ENCODE results near the gene SLC6A12.

Gene SLC6A12

GRCh38 chr12:174124-174523, 39.8 kb downstream of the SLC6A12 start:
- DNase-seq (ENCODE audit: insufficient read length, low spot score) (no peak), FAIRE-seq (no peak)
- TF ChIP-seq, protein P1, sequence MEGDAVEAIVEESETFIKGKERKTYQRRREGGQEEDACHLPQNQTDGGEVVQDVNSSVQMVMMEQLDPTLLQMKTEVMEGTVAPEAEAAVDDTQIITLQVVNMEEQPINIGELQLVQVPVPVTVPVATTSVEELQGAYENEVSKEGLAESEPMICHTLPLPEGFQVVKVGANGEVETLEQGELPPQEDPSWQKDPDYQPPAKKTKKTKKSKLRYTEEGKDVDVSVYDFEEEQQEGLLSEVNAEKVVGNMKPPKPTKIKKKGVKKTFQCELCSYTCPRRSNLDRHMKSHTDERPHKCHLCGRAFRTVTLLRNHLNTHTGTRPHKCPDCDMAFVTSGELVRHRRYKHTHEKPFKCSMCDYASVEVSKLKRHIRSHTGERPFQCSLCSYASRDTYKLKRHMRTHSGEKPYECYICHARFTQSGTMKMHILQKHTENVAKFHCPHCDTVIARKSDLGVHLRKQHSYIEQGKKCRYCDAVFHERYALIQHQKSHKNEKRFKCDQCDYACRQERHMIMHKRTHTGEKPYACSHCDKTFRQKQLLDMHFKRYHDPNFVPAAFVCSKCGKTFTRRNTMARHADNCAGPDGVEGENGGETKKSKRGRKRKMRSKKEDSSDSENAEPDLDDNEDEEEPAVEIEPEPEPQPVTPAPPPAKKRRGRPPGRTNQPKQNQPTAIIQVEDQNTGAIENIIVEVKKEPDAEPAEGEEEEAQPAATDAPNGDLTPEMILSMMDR (IDR thresholded peaks at IDR 0.05; ENCODE audit: insufficient read depth, missing control alignments): no peak

DNA sequence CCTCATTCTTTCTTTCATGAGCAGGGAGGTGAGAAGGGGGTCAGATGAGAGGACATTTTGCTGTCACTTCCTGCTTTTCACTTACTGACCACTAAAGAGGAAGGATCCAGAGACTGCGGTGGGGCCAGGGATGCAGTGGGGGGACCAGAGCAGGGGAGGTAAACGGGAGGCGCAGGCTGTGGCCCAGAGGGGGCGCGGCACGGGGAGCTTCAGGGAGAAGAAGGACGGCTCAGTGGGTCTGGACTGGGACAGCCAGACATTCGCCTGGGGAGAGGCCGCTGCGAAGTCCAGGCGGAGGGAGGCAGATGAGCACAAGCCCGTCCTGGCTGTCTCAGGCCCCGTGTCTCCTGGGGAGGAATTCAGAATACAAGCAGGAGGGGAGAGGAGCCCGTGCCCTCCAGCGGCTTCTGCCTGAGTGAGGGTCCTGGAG, 41.2 kb downstream of the SLC6A12 start:
- TF ChIP-seq, protein P1 (IDR thresholded peaks at IDR 0.05; ENCODE audit: insufficient read depth, missing control alignments): no peak
- DNase-seq (ENCODE audit: insufficient read length, low spot score) (no peak), FAIRE-seq (no peak)

- FAIRE-seq: no peak
- TF ChIP-seq, protein P1 (IDR thresholded peaks at IDR 0.05; ENCODE audit: insufficient read depth, missing control alignments): no peak
These were observed 41.9 kb downstream of the SLC6A12 start for GRCh38 chr12:171743-172676.

DNA sequence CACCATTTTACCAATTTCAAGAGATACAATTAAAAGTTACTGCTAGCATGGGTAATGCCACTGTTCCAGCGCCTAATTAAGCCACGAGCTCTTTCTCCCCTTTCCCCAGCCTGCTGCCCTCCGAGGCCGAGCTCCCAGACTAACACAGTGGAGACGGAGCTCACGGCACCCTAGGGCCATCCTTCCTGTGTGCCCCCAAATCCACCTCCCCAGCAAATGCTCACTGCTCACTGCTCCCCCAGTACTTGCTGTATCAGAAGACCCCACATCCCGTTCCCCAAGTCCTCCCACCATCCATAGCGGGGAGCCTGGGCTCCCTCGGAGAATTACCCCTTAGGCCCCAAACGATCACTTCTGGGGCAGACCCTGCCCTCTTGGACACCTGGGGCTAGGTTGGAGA, 42.7 kb downstream of the SLC6A12 start:
- FAIRE-seq (no peak), DNase-seq (ENCODE audit: insufficient read length, low spot score) (no peak)
- TF ChIP-seq, protein P1 (IDR thresholded peaks at IDR 0.05; ENCODE audit: insufficient read depth, missing control alignments): no peak

More at GRCh38 chr12:171743-172676, 41.9 kb downstream of the SLC6A12 start:
- no peak for DNase-seq (ENCODE audit: insufficient read length, low spot score)

DNA sequence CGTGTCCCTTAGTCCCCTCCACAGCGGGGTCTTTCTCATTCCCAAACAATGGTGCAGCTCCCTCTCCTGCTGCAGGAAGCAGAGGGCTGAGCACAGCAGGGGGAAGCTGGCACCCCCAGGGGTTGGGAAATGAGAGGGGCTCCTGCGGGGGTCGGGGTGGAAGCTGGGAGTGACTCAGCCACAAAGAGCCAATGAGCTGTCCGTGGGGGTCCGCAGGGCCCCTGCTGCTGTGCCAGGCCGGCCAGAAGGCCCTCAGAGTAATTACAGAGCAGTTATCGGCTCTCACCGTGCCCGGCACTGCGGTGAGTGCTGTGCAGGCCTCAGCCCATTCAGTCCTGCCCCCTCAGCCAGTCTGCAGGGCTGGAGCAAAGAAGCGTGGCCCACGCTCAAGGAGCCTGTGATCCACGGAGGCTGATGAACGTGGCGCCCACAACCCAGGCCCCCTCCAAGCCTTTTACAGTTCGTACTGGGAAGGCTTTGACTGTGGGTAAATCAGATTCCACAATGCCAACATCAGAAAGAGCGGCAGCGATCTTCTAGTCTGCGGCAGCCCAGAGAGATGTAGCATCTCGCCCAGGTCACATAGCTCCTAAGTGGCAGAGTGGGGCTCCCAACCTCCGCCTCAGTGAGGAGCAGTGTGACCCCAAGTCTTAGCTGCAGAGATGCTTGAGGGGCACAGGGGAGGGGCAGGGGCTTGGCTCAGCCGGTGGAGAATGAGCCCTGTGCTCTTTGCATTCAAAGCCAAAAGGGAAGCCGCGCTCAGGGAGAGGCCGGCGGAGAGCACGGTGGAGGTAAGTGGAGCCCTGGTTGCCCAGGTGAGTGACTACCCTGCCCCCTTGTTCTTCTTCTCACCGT, 43.4 kb downstream of the SLC6A12 start:
- DNase-seq (ENCODE audit: insufficient read length, low spot score): no peak
- TF ChIP-seq, protein P1 (IDR thresholded peaks at IDR 0.05; ENCODE audit: insufficient read depth, missing control alignments): no peak
- no peak for FAIRE-seq

GRCh38 chr12:169528-170370, 44.2 kb downstream of the SLC6A12 start:
- no peak for FAIRE-seq
- DNase-seq (ENCODE audit: insufficient read length, low spot score): no peak
- TF ChIP-seq, protein P1 (IDR thresholded peaks at IDR 0.05; ENCODE audit: insufficient read depth, missing control alignments): no peak
